ENCODE measurements around the gene CYP2A6.
"Not testable (repeated sequence)": the region's sequence is repeated elsewhere in the genome, so short reads cannot be mapped to it uniquely, and the experiment has no call there.

The CYP2A6 gene

DNA sequence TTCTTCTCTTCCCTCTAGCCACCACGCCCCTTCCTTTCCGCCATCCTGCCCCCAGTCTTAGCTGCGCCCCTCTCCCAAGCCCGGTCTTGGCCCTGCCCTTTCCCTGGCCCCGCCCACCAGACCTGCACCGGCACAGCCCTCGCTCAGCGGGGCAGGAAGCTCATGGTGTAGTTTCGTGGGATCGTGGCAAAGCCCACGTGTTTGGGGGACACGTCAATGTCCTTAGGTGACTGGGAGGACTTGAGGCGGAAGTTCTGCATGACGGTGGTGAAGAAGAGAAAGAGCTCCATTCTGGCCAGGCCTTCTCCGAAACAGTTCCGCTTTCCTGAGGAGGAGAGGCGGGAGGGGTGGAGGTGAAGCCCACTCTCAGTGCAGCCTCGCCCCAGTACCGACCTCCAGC is 6.6 kb downstream of the CYP2A6 start:
- not testable (repeated sequence) for DNase-seq (ENCODE audit: low spot score)

DNA sequence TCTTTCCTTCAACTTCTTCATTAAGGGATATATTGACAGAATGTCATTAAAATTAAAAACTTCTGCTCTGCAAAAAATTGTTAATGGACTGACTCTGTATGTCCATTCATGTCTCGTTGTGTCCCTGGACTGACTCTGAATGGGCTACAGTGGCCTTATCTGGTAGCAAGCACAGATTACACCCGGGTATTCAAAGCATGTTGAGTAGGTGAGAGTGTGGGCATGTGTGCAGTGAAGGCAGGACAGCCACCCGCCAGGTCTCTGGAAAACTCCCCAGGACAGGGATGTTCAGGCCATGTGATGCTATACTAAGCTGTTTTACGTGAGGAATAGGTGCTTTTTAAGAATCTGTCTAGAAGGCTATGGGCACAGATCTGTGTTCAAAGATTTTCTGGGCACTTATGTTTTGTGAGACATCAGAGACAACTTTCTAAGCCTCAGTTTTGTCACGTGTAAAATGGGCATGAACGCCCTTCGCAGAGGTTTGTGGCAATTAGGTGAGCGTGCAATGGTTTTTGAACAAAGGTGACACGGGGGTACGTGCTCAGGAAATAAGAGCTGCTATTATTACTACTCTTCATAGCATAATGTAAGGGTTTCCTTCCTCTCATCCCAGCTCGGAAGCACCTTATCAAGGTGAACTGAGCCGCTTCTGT is 7.1 kb downstream of the CYP2A6 start:
- not testable (repeated sequence) for DNase-seq (ENCODE audit: low spot score)

DNA sequence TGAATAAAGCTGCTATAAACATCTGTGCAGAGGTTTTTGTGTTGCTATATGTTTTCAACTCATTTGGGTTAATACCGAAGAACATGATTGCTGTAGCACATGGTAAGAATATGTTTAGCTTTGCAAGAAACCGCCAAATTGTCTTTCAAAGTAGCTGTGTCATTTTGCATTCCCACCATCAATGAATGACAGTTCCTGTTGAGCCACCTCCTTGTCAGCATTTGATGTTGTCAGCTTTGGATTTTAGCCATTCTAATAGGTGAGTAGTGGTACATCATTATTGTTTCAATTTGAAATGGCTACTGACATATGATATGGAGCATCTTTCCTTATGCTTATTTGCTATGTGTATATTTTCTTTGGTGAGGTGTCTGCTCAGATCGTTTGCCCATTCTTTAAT is 8.2 kb downstream of the CYP2A6 start:
- not testable (repeated sequence) for DNase-seq (ENCODE audit: low spot score)

DNA sequence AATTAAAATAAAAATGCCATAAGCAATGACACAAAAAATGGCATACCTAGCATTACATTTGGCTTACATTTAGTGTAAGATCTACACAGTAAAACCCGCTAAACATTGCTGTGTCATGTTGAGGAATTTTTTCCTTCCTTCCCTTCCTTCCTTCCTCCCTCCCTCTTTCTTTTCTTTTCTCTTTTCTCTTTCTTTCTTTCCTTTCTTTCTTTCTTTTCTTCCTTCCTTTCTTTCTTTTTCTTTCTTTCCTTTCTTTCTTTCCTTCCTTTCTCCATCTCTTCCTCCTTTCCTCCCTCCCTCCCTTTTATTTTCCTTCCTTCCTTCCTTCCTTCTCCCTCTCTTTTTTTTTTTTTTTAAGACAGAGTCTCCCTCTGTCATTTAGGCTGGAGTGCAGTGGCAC is 11.8 kb downstream of the CYP2A6 start:
- not testable (repeated sequence) for DNase-seq (ENCODE audit: low spot score)

DNA sequence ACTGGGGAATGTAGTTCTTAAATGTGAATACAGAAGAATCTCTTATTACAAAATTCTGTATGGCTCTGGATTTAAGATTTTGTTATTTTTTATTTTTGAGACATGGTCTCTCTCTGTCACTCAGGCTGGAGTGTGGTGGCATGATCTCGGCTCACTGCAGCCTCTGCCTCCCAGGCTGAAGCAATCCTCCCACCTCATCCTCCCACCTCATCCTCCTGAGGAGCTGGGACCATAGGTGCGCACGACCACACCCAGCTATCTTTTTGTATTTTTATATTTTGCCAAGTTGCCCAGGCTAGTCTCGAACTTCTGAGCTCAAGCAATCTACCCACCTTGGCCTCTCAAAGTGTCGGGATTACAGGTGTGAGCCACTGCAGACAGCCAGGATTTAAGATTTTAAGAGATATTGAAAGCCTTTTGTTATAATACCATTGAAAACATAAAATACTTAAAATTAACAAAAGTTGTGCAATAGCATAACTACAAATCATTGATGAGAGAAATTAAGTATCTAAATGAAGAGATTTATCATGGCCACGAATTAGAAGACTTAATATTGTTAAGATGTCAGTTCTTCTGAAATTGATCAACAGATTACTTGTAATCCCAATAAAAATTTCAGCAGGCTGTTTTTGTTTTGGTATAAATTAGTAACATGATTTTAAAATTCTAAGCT is 13.4 kb downstream of the CYP2A6 start:
- DNase-seq (ENCODE audit: low spot score), result no peak

DNA sequence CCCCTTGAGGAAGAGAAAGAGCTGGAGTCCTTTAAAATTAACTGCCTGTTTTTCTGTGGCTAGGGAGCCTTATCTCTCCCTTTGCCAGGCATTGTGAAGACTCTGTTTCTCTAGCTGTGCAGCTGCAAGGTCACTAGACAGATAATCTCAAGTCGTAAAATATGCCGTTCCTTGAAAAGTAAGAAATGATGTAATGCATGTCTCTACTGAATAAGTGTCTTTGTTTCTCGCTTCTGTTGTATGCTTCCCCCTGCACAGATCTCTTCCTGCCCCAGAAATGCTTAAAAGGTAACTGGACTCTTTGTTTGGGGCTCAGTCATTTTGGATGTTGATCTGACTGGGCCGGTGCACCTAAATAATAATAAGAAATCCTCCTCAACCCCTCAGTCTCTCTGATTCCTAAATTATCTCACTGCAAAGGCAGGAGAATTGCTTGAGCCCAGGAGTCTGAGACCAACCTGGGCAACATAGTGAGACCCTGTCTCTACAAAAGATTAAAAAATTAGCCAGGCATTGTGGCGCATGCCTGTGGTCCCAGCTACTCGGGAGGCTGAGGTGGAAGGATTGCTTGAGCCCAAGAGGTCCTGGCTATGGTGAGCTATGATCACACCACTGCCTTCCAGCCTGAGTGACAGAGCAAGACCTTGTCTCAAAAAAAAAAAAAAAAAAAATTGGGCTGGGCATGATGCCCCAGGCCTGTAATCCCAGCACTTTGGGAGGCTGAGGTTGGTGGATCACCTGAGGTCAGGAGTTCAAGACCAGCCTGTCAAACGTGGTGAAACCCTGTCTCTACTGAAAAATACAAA is 16.3 kb downstream of the CYP2A6 start:
- peak; percentile 36 for DNase-seq (ENCODE audit: low spot score)

DNA sequence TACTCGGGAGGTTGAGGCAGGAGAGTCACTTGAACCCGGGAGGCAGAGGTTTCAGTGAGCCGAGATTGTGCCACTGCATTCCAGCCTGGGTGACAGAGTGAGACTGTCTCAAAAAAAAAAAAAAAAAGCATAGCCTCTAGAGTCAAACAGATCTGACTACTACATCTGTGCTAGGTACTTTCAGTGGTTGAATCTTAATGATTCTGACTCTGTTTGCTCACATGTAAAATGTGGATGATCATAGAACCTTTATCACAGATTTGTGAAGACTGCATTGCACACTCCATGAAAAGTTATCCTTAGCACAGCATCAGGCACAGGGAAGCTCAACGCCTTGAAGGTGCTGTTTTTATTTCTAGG is 17.8 kb downstream of the CYP2A6 start:
- not testable (repeated sequence) for DNase-seq (ENCODE audit: low spot score)

DNA sequence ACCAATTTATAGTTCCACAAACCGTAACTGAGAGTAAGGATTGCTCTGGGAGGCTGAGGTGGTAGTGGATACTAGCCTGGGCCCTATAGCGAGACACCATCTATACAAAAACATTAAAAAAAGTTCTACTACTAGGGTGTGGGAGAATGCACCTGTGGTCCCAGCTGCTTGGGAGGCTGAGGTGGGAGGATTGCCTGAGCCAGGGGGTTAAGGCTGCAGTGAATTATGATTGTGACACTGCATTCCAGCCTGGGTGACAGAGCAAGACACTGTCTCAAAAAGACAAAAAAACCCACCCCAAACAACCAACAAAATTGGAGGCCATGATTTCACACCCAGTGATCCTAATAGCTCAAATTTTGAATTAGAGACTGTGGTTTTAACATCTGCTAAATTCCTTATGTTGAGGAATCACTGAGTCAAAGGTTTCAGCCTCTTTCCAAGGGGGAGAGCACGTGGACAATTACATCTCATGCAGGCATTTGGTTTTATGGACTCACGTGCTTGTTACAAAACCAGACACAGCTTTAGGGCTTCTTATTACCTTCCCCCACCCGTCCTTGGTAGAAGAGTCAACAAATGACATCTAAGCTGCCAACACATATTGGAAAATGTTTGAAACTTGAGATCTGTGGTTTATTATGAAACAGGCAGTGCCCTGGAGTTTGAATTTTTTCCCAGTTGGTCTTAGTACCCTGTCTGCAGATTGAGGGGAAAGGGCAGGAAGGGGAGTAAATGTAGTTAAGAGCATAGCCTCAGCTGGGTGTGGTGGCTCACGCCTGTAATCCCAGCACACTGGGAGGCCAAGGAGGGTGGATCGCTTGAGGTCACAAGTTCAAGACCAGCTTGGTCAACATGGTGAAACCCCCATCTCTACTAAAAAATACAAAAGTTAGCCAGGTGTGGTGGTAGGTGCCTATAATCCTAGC is 18.5 kb downstream of the CYP2A6 start:
- DNase-seq (ENCODE audit: low spot score), result no peak

DNA sequence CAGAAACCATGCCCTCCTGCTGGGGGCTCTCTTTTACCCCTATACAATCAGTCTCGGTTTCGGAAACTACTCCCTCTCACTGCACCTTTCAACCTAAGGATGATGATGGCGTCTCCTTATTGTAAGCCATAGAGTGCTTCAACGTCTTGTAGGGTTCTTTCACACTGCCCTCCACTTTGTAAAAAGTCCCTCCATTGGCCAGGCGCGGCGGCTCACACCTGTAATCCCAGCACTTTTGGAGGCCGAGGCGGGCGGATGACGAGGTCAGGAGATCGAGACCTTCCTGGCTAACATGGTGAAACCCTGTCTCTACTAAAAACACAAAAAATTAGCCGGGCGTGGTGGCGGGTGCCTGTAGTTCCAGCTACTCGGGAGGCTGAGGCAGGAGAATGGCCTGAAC is 19.5 kb downstream of the CYP2A6 start:
- not testable (repeated sequence) for DNase-seq (ENCODE audit: low spot score)

DNA sequence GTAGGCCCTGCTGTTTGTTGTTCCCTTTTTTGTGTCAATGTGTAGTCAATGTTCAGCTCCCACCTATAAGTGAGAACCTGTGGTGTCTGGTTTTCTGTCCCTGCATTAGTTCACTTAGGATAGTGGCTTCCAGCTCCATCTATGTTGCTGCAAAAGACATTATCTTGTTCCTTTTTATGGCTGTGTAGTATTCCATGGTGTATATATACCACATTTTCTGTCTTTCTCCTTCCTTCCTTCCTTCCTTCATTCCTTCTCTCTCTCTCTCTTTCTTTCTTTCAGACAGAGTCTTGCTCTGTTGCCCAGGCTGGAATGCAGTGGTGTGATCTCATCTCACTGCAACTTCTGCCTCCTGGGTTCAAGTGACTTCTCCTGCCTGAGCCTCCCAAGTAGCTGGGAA is 21.0 kb downstream of the CYP2A6 start:
- no peak for DNase-seq (ENCODE audit: low spot score)

DNA sequence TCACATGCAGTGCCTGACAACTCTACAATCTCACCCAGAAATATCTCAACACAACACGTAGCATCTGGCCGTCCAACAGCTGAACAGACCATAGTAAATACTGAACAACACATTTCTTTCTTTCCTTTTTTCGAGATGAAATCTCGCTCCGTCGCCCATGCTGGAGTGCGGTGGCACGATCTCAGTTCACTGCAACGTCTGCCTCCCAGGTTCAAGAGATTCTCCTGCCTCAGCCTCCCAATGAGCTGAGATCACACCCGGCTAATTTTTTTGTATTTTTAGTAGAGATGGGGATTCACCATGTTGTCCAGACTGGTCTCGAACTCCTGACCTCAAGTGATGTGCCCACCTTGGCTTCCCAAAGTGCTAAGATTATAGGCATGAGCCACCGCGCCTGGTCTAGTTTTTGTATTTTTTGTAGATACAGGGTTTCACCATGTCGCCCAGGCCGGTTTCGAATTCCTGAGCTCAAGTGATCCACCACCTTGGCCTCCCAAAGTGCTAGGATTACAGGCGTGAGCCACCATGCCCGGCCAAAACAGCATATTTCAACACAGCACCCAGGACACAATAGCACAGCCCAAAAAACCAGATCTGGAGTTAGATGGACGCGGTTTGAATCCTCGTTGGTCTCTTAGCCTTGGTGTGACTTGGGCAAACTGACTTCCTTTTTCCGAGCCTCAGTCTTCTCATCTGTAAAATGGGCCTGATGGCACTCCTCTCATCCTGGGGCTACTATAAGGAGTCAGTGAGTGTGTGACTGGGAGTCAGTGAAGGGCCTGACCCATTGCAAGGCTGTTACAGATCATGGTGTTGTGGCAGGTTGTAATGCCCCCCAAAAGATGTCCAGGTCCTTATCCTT is 22.6 kb downstream of the CYP2A6 start:
- DNase-seq (ENCODE audit: low spot score), result no peak

DNA sequence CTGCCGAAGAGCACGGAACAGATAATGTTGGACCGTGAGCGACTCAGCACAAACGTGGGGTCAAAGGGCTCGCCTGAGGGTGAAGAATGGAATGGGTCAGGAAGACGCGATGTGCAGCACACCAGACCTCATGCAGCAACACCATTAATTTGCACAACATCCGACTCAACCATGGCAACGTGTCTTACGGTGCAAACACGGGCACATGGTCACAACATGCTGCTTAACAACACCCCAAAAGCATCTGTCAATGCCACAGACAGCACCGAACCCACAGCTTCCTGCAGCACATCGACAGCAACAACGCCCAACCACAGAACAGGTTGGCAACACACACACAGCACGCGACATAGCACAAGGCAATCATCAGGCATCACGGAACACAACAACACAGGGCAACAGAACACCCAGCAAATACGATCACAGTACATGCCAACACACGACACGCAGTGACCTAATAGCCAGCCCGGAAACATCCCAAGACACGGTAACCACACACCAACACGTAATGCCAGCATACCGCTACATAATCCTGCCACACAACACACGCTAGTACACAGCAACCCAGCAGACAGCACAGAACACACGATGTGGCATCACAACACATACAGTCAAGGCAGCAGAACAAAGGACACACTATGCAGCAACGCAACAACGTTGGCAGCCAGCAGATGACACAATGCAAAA is 23.4 kb downstream of the CYP2A6 start:
- not testable (repeated sequence) for DNase-seq (ENCODE audit: low spot score)

DNA sequence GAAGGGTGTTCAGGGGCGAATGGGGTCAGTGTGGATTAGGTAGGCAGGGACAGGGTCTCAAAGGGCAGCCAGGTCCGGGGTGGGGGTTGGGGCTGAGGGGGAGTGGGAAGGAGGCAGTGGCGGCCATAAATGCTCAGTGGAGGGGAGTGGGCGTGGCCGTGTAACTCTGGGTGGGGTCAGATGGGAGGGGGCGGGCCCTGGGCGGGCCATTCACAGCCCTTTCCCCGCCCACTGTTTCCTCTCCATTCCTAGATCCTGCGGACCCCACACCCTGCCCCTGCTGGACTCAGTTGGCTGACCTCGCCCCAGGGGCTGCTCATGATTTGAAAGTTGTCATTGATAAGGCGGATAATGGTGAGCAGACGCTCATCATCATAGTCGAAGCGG is 23.9 kb downstream of the CYP2A6 start:
- DNase-seq (ENCODE audit: low spot score), result not testable (repeated sequence)

DNA sequence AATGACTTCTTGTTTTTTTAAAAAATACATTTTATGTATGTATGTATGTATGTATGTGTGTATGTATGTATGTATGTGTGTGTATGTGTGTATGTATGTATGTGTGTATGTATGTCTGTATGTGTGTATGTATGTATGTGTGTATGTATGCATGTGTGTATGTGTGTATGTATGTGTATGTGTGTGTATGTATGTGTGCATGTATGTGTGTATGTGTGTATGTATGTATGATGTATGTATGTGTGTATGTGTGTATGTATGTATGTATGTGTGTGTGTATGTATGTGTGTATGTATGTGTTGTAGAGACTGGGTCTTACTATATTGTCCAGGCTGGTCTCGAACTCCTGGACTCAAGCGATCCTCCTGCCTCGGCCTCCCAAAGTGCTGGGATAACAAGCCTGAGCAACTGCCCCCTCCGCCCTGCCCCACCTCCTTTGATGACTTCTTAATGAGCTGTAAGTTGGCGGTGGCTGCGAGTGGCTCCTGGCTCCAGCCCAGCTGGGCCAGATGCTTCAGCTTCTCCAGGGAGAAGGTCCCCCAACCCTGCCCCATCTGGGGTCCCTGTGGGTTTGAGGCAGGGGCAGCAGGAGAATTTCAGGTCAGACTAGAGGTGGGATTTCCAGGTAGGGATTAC is 24.7 kb downstream of the CYP2A6 start:
- DNase-seq (ENCODE audit: low spot score), result not testable (repeated sequence)

DNA sequence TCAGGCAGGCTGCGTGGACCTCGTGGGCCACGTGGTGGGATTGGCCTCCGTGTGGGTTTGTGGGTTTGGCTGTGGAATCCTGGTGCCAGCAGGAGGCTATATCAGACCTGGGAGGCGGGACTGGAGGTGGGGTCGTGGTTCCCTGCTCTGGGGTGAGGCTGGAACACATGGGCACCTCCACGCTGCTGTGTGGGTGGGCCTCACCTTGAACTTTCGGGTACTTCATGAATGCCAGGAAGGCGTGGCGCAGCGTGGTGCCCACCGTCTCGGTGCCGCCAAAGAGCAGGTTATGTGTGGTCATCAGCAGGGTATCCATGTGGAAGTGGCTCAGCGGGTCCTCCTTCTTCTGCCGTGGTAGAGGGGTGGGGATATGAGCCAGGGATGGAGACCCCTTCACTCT is 25.3 kb downstream of the CYP2A6 start:
- not testable (repeated sequence) for DNase-seq (ENCODE audit: low spot score)

DNA sequence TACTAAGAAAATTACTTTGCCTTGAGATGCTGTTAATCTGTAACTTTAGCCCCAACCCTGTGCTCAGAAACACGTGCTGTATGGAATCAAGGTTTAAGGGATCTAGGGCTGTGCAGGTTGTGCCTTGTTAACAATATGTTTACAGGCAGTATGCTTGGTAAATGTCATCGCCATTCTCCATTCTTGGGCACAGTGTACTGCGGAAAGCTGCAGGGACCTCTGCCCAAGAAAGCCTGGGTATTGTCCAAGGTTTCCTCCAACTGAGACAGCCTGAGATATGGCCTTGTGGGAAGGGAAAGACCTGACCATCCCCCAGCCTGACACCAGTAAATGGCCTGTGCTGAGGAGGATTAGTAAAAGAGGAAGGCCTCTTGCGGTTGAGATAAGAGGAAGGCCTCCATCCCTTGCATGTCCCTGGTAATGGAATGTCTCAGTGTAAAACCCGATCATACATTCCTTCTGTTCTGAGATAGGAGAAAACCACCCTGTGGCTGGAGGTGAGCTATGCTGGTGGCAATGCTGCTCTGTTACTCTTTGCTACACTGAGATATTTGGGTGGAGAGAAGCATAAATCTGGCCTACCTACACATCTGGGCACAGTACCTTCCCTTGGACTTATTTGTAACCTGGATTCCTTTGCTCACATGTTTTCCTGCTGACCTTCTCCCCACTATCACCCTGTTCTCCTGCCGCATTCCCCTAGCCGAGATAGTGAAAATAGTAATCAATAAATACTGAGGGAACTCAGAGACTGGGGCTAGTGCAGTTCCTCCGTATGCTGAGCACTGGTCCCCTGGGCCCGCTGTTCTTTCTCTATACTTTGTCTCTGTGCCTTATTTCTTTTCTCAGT is 27.3 kb downstream of the CYP2A6 start:
- not testable (repeated sequence) for DNase-seq (ENCODE audit: low spot score)

DNA sequence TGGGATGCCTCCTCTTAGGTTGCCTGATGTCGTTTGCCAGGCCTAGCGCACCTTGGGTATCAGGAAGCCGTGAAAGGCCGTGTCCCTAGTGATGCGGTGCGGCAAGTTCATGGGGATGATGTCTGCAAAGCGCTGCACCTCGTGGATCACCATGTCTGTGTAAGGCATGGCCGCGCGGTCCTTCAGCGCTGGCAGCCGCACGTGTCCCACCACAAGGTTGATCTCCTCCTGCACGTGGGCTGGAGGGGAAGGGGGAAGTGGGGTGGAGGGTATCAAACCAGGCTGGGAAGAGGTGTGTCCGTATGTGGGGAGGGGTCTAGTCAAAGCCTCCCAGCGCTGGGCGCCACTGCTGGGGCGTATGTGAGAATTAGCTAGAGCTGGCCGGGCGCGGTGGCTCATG is 28.1 kb downstream of the CYP2A6 start:
- no peak for DNase-seq (ENCODE audit: low spot score)

DNA sequence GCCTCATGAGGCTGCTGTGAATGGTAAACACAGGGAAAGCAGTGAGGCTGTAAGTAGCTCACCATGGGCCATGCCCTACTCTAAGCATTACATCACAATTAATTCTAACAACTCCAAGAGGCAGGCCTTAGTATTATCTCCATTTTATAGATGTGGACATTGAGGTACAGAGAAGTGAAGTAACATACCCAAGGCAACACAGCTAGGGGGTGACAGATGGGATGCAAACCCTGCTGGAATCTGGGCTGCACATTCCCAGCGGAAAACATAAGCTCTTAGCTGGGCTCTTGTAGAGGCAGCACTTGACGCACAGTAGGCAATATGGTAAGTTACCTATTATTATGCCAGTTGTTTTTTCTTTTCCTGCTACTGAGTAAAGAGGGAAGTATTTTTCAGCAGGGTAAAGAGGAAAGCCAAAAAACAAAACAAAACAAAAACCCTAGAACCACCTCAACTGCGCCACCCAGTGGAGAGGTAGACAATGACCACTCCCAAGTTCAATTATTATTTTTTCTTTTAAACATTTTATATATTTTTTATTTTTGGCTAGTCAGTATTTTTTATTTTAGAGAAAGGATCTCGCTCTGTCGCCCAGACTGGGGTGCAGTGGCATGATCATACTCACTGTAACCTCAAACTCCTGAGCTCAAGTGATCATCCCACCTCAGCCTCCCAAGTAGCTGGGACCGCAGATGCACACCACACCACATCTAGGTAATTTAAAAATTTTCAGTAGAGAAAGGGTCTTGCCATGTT is 30.6 kb downstream of the CYP2A6 start:
- peak; percentile 62 for DNase-seq (ENCODE audit: low spot score)
